Pancreas (tissue), 10 donors: ENCODE results near the gene UGDH. TPM values are rescaled to one million over a fixed set of nuclear protein-coding genes. Genes with fewer than 3 reads are reported as not detected.

ENCODE experiments used
- ATAC-seq, 4 donors: fragments of 200-7000 bp; cut with Tn5 transposase; one replicate each; pipeline versions ENCODE4 v1.8.0 to v1.9.1; 2020; ENCODE audit warnings: mild to moderate bottlenecking in 4 of 4, moderate library complexity in 4 of 4
- DNase-seq, 6 donors: peaks; one replicate each; pipeline ENCODE4 v3.0.0-alpha.2; 2020
- FAIRE-seq: peaks from 2 replicates; lab custom pipeline; 2012; peaks lifted over from hg19 to GRCh38; lab: Jason Lieb, UNC
- H3K27ac ChIP-seq, 4 donors: fragments of 200-600 bp; sonication (generic); 1 replicate in 3 of 4; 2 replicates in 1 of 4; pipeline versions ENCODE4 v1.5.0 to v1.8.0; 2020
- H3K27me3 ChIP-seq, 4 donors: fragments of 200-600 bp; one replicate each; pipeline ENCODE4 v1.8.0; 2021
- H3K36me3 ChIP-seq, 3 donors: fragments of 200-600 bp; sonication (generic) in 1 of 3; one replicate each; pipeline versions ENCODE4 v1.5.0 to v1.8.0; 2020 to 2021
- H3K4me1 ChIP-seq, 3 donors: fragments of 200-600 bp; one replicate each; pipeline ENCODE4 v1.8.0; 2021
- H3K4me3 ChIP-seq, 4 donors: fragments of 200-600 bp; sonication (generic) in 2 of 4; one replicate each; pipeline versions ENCODE4 v1.5.0 to v1.8.0; 2020 to 2021
- H3K9me3 ChIP-seq, 4 donors: fragments of 200-600 bp; one replicate each; pipeline ENCODE4 v1.8.0; 2021
- WGBS, 2 donors: extraction: QIAGEN DNeasy Blood & Tissue Kit; methylation state at CpG; one replicate each; pipeline ENCODE4 v1.1.7; 2013; 5-methylcytosine and 5-hydroxymethylcytosine counted together
- intact Hi-C, 3 donors: fragments of 100-400 bp; cut with DNase I; formaldehyde crosslinking; loops; one replicate each; pipeline versions ENCODE4 v1.11.1 to v1.14.2; 2022
- polyA plus RNA-seq, 2 donors: library from polyadenylated mRNA; stranded (reverse); fragments of 200-250 nt; gene quantifications; one replicate each; pipeline ENCODE4 v1.2.3, GENCODE V29; 2013
- total RNA-seq, 6 donors: library from RNA; stranded (reverse); fragmentation: NEBNext Ultra II Directional in 4 of 6; extraction: Animal tissue kit (Norgen Biotek cat#: 25700) in 4 of 6; gene quantifications; one replicate each; pipeline versions ENCODE4 v1.2.1 to v1.2.4, GENCODE V29; 2021 to 2023
- TF ChIP-seq, protein P1 (sequence below), 4 donors: fragments of 200-600 bp; sonication (generic) in 3 of 4; IDR thresholded peaks; one replicate each; pipeline versions ENCODE4 v1.5.0 to v1.8.0; 2021; ENCODE audit warnings: antibody characterized with exemption in 4 of 4
- donor health status: healthy with polysubstance abuse.
- donor health status: DM: no; HTN: no; CAD: no; lungs with moderate emphysema.
- donor health status: DM: no; HTN: no; CAD: no.
- donor health status: control.
- donor health status: control.
- donor health status: Bipolar disorder and iron deficiency.
- donor health status: DM: yes; HTN: yes; CAD: no.
- donor health status: DM: no; HTN: no; CAD: no.
- donor health status: DM: no; HTN: no; CAD: no.
- donor health status: DM: yes; HTN: yes; CAD: no.

The UGDH gene
- total and polyA plus RNA-seq, 8 donors: 7.0 to 84.8 (median 39.2) TPM

DNA sequence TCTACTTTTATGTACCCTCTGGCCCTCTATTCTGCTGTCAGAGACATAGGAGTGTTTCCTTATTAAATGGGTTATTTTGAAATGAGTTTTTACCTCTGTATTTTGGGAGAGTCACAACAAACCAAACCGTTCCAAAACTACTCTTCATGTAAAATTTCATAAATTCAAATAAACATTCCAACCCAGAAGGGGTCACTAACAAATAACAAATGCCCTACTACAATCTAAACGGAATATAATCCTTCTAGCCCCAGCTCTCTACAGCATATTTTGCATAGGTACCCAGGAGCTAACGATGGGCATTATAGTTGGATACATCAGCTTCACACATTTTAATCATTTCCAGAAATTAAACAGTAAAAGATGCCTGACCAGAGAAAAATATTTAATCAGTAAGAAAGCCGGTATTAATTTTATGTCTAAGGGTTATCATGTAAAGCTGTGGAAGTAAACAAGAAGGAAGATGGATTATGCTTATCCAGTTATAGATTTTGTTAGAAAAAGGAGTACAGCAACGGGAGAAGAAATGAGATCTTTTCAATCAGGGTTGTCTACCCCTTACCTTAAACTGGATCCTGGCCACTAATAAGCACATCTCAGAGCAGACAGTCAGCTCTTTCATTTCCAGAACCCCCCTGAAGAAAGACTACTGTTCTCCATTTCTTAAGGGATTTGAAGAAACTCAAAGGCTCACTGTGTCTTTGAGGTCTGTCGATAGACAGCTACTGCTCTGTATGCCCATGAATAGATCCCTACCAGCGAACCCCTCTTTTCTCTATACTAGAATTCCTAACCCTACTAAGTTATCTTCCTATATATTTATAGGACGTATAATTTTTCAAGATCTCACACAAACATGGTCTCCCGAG, 1.2 kb downstream of the UGDH start:
- intact Hi-C loops: no loop called here
- H3K27ac ChIP-seq: peak overlapping the region in 3 of 4 donors; percentile 86 to 98 (median 97)
- peaks cover 0 to 17% (median 17%) of the 10 kb centered on the region in 3 donors for H3K4me1 ChIP-seq
- peak overlapping the region; percentile 69 to 82 (median 77) for H3K4me3 ChIP-seq
- ATAC-seq (no peak), DNase-seq (no peak), FAIRE-seq (no peak)
- H3K36me3 ChIP-seq: peaks cover 0 to 3% (median 0%) of the 10 kb centered on the region in 3 donors
- no peaks in the 10 kb centered on the region for H3K27me3 ChIP-seq
- TF ChIP-seq, protein P1, sequence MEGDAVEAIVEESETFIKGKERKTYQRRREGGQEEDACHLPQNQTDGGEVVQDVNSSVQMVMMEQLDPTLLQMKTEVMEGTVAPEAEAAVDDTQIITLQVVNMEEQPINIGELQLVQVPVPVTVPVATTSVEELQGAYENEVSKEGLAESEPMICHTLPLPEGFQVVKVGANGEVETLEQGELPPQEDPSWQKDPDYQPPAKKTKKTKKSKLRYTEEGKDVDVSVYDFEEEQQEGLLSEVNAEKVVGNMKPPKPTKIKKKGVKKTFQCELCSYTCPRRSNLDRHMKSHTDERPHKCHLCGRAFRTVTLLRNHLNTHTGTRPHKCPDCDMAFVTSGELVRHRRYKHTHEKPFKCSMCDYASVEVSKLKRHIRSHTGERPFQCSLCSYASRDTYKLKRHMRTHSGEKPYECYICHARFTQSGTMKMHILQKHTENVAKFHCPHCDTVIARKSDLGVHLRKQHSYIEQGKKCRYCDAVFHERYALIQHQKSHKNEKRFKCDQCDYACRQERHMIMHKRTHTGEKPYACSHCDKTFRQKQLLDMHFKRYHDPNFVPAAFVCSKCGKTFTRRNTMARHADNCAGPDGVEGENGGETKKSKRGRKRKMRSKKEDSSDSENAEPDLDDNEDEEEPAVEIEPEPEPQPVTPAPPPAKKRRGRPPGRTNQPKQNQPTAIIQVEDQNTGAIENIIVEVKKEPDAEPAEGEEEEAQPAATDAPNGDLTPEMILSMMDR (IDR thresholded peaks at IDR 0.05): no peak
- 4 to 6% methylated on average over 9 of the region's 9 CpGs for WGBS, 2 donors
- no peaks in the 10 kb centered on the region for H3K9me3 ChIP-seq

GRCh38 chr4:39524161-39524957, 2.9 kb downstream of the UGDH start:
- WGBS, 2 donors: 54 to 56% methylated on average over 7 of the region's 7 CpGs
- H3K27me3 ChIP-seq: no peaks in the 10 kb centered on the region
- peak overlapping the region in 1 of 4 donors; percentile 42 for H3K27ac ChIP-seq

DNA sequence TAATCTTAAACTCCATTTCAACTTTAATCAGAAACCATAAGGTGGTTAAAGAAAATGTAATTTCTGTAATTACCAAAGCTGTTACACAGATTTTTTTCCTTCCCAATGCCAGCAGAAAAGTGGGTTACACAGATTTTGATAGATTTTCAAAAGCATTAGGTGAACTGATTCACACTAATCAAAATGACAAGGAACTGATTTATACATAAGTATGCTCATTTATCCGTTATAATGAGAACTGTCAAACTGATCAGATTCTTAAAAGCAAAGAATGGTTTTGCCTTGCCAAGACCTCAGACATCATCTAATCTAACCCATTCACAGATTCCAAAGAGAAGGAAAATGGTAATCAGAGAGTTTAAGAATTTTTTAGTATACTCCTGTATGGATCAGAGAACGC, 5.2 kb downstream of the UGDH start:
- H3K27ac ChIP-seq: peak overlapping the region in 1 of 4 donors; percentile 12
- DNase-seq (no peak), FAIRE-seq (no peak), ATAC-seq (no peak)
- no peaks in the 10 kb centered on the region for H3K27me3 ChIP-seq
- H3K4me3 ChIP-seq: no peak overlapping the region
- intact Hi-C loops: no loop called here
- no peaks in the 10 kb centered on the region for H3K9me3 ChIP-seq
- TF ChIP-seq, protein P1 (IDR thresholded peaks at IDR 0.05): no peak
- H3K36me3 ChIP-seq: peaks cover 0 to 12% (median 0%) of the 10 kb centered on the region in 3 donors
- 56% methylated on average over 2 of the region's 2 CpGs for WGBS, 2 donors
- peaks cover 0 to 22% (median 17%) of the 10 kb centered on the region in 3 donors for H3K4me1 ChIP-seq

More at GRCh38 chr4:39524161-39524957, 2.9 kb downstream of the UGDH start:
- peak overlapping the region in 1 of 4 donors; percentile 0 for H3K4me3 ChIP-seq
- DNase-seq (no peak), FAIRE-seq (no peak), ATAC-seq (no peak)
- peaks cover 0 to 1% (median 0%) of the 10 kb centered on the region in 3 donors for H3K36me3 ChIP-seq
- no peaks in the 10 kb centered on the region for H3K9me3 ChIP-seq
- intact Hi-C loops: no loop called here
- peaks cover 0 to 17% (median 17%) of the 10 kb centered on the region in 3 donors for H3K4me1 ChIP-seq
- TF ChIP-seq, protein P1 (IDR thresholded peaks at IDR 0.05): no peak

DNA sequence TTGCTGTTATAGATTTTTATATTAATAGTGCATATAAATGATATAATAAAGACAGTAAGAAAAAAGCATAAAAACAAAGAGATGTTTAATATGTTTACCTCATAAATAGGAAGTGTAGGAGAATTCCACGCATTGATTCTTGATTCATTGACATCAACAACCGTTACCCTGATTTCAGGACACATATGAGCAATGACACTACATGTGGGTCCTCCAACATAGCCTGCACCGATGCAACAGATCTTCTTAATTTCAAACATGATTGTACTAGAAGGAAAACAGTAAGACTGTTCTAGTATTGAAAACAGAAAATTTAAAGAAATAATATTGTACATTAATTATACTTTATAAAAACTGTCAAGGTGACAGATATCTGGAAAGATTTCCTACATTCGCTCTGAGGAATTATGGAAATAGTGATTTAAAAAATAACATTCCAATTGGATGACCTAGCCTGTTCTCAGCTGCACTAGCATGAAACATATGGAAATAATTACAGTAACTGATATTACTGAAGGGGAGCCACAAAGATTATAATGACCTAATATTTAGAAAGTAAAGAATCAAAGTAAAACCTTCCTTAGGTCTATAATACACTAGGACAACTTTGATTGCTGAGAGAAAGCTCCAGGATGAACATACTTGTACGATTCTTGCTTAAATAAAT, 5.9 kb downstream of the UGDH start:
- no peaks in the 10 kb centered on the region for H3K9me3 ChIP-seq
- TF ChIP-seq, protein P1 (IDR thresholded peaks at IDR 0.05): no peak
- peak overlapping the region in 1 of 4 donors; percentile 12 for H3K27ac ChIP-seq
- ATAC-seq: peak in 2 of 4 donors; percentile 22 to 28
- peaks cover 0 to 12% (median 0%) of the 10 kb centered on the region in 3 donors for H3K36me3 ChIP-seq
- intact Hi-C loops: no loop called here
- H3K4me3 ChIP-seq: no peak overlapping the region
- WGBS, 2 donors: 46 to 56% methylated on average over 5 of the region's 5 CpGs
- no peaks in the 10 kb centered on the region for H3K27me3 ChIP-seq
- no peak for DNase-seq
- FAIRE-seq: no peak
- H3K4me1 ChIP-seq: peaks cover 0 to 22% (median 17%) of the 10 kb centered on the region in 3 donors
